Aorta (tissue), 5 donors: Measurements from ENCODE around the gene IL24. TPM values are rescaled to one million over a fixed set of nuclear protein-coding genes. Genes with fewer than 3 reads are reported as not detected.
A peak's percentile ranks its signal among the peaks of the same experiment; 100 is the strongest.

Source experiments
- ATAC-seq: fragments of 200-7000 bp; cut with Tn5 transposase; one replicate; pipeline ENCODE4 v1.9.1; 2022; ENCODE audit warnings: moderate library complexity; ENCODE audit not compliant: low FRiP score
- DNase-seq, 2 donors: peaks; one replicate each; pipeline ENCODE4 v3.0.0-alpha.2; 2020
- H3K27ac ChIP-seq, 2 donors: one replicate each; pipeline ENCODE4 v1.5.1; 2013; ENCODE audit warnings: low read length in 2 of 2, mild to moderate bottlenecking in 2 of 2, moderate library complexity in 2 of 2, control low read depth in 1 of 2, inconsistent platforms in 1 of 2, low read depth in 1 of 2
- H3K27me3 ChIP-seq, 2 donors: one replicate each; pipeline ENCODE4 v1.6.1; 2013; ENCODE audit warnings: control low read depth in 1 of 2, low read length in 1 of 2, mild to moderate bottlenecking in 1 of 2, moderate library complexity in 1 of 2; ENCODE audit not compliant: insufficient read depth in 2 of 2, control insufficient read depth in 1 of 2
- H3K36me3 ChIP-seq, 2 donors: one replicate each; pipeline ENCODE4 v1.6.1; 2013; ENCODE audit warnings: control low read depth in 1 of 2, low read length in 1 of 2, mild to moderate bottlenecking in 1 of 2; ENCODE audit not compliant: insufficient read depth in 2 of 2, control insufficient read depth in 1 of 2
- H3K4me1 ChIP-seq, 2 donors: one replicate each; pipeline ENCODE4 v1.6.1; 2013; ENCODE audit warnings: low read length in 2 of 2, control low read depth in 1 of 2, mild to moderate bottlenecking in 1 of 2, moderate library complexity in 1 of 2; ENCODE audit not compliant: insufficient read depth in 2 of 2, control insufficient read depth in 1 of 2
- H3K4me3 ChIP-seq, 2 donors: one replicate each; pipeline ENCODE4 v1.5.1; 2013; ENCODE audit warnings: low read length in 2 of 2, control low read depth in 1 of 2, mild to moderate bottlenecking in 1 of 2
- H3K9me3 ChIP-seq: one replicate; pipeline ENCODE4 v1.6.1; 2013; ENCODE audit warnings: mild to moderate bottlenecking, low read length; ENCODE audit not compliant: control insufficient read depth
- WGBS, 2 donors: extraction: QIAGEN DNeasy Blood & Tissue Kit; methylation state at CpG; one replicate each; pipeline ENCODE4 v1.1.7; 2013; 5-methylcytosine and 5-hydroxymethylcytosine counted together
- intact Hi-C, 2 donors: fragments of 100-400 bp; cut with DNase I; formaldehyde crosslinking; loops; one replicate each; pipeline versions ENCODE4 v1.14.2 to v1.15.0; 2022
- polyA plus RNA-seq, 2 donors: library from polyadenylated mRNA; stranded (reverse); fragments of 200-250 nt; gene quantifications; one replicate each; pipeline ENCODE4 v1.2.3, GENCODE V29; 2013
- total RNA-seq, 2 donors: library from RNA; stranded (reverse); fragmentation: NEBNext Ultra II Directional; extraction: Animal tissue kit (Norgen Biotek cat#: 25700); gene quantifications; one replicate each; pipeline ENCODE4 v1.2.1, GENCODE V29; 2021
- donor health status: healthy with polysubstance abuse.
- donor health status: Bipolar disorder and iron deficiency.
- donor health status: DM: no; HTN: no; CAD: no.
- donor health status: DM: no; HTN: no; CAD: no.
- donor health status: DM: yes; HTN: yes; CAD: no.

Gene IL24
- total and polyA plus RNA-seq, 4 donors: not detected

DNA sequence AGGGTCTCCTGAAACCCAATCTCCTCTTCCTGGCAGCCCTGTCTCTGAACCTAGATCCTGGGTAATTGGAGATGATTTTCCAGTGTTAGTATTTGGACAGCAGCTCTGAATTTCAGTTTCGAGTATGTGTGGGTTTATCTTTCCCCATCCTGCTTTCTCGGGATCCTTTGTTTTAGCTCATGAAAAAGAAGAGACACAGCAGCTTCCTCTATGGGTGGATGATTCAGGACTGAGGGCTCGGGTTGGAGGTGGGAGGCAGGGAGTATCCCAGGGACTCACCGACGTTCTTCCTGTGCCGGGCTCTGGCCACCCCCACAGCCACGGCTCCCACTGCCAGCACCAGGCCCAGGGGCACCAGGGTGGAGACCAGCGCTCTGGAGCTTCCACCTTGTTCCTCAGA, 34.9 kb downstream of the IL24 start:
- no peaks in the 10 kb centered on the region for H3K27me3 ChIP-seq
- no peaks in the 10 kb centered on the region for H3K36me3 ChIP-seq
- H3K4me1 ChIP-seq: no peaks in the 10 kb centered on the region
- intact Hi-C loops: no loop called here
- H3K9me3 ChIP-seq: no peaks in the 10 kb centered on the region
- H3K4me3 ChIP-seq: no peak overlapping the region
- DNase-seq: peak in 1 of 2 donors; percentile 38
- 72 to 76% methylated on average over 8 of the region's 8 CpGs for WGBS, 2 donors
- H3K27ac ChIP-seq: no peak overlapping the region
- ATAC-seq: no peak

- intact Hi-C loops: no loop called here
- no peak for ATAC-seq
Measured at GRCh38 chr1:206933333-206933945, 36.2 kb downstream of the IL24 start.

DNA sequence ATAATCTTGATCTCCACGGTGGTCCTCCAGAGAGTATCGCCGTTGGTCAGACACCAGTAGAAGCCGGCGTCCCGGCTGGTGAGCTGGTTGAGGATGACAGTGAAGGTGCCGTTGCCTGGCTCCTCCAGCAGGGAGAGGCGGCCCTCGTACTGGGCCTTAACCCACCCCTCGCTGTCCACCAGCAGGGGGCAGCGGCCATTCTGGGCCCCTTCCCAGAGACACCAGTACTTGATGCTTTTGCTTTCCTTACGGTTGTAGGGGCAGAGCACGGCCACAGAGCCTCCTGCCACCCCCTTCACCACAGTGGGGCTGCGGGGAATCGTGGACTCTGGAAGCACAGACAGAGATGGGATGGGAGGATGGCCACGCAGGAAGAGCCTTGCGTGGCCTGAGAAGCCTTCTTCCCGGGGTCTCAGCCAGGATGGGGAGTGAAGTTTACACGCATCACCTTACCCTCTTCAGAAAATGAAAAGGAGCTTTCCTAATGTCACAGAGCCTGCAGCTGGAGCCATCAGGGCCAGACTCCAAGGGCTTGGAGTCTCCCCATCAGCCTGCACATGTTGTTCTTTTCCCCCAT, 38.3 kb downstream of the IL24 start:
- H3K36me3 ChIP-seq: no peaks in the 10 kb centered on the region
- no peaks in the 10 kb centered on the region for H3K27me3 ChIP-seq
- ATAC-seq (no peak), DNase-seq (peak; percentile 63 to 75)
- no peaks in the 10 kb centered on the region for H3K4me1 ChIP-seq
- H3K4me3 ChIP-seq: no peak overlapping the region
- no peak overlapping the region for H3K27ac ChIP-seq
- intact Hi-C loops: no loop called here
- WGBS, 2 donors: 64 to 66% methylated on average over 19 of the region's 19 CpGs
- no peaks in the 10 kb centered on the region for H3K9me3 ChIP-seq

More at GRCh38 chr1:206933333-206933945, 36.2 kb downstream of the IL24 start:
- 74 to 80% methylated on average over 8 of the region's 8 CpGs for WGBS, 2 donors
- Histone ChIP-seq H3K36me3 (no peaks in the 10 kb centered on the region), H3K27ac (no peak overlapping the region), H3K4me1 (no peaks in the 10 kb centered on the region), H3K27me3 (no peaks in the 10 kb centered on the region), H3K9me3 (no peaks in the 10 kb centered on the region), H3K4me3 (no peak overlapping the region)
- DNase-seq: peak; percentile 76

- 91 to 96% methylated on average over 6 of the region's 6 CpGs for WGBS, 2 donors
- Histone ChIP-seq H3K4me3 (no peak overlapping the region), H3K9me3 (no peaks in the 10 kb centered on the region), H3K36me3 (no peaks in the 10 kb centered on the region), H3K27ac (no peak overlapping the region), H3K27me3 (no peaks in the 10 kb centered on the region), H3K4me1 (no peaks in the 10 kb centered on the region)
- no peak for DNase-seq
- ATAC-seq: no peak
- intact Hi-C loops: no loop called here
Measured at GRCh38 chr1:206937425-206937824, 40.2 kb downstream of the IL24 start.

DNA sequence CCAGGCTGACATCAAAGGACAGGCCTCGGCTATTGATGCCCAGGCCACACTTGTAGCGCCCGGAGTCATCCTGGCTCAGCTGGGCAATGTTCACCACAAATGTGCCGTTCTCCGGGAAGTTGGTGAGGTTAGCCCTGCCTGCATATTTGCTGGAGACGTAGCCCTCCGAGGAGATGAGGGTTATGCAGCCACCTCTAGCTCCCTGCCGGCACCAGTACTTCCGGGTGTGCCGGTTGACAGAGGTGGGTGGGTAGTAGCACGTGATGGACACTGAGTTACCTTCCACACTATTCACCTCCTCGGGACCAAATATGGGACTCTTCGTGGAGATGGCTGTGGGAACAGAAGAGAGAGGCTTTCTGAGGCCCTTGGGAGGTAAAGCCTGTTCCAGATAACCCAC, 41.9 kb downstream of the IL24 start:
- intact Hi-C loops: no loop called here
- no peak for DNase-seq
- H3K27me3 ChIP-seq: no peaks in the 10 kb centered on the region
- H3K4me3 ChIP-seq: no peak overlapping the region
- 90 to 97% methylated on average over 13 of the region's 13 CpGs for WGBS, 2 donors
- ATAC-seq: no peak
- no peaks in the 10 kb centered on the region for H3K36me3 ChIP-seq
- no peaks in the 10 kb centered on the region for H3K9me3 ChIP-seq
- no peaks in the 10 kb centered on the region for H3K4me1 ChIP-seq
- H3K27ac ChIP-seq: no peak overlapping the region

DNA sequence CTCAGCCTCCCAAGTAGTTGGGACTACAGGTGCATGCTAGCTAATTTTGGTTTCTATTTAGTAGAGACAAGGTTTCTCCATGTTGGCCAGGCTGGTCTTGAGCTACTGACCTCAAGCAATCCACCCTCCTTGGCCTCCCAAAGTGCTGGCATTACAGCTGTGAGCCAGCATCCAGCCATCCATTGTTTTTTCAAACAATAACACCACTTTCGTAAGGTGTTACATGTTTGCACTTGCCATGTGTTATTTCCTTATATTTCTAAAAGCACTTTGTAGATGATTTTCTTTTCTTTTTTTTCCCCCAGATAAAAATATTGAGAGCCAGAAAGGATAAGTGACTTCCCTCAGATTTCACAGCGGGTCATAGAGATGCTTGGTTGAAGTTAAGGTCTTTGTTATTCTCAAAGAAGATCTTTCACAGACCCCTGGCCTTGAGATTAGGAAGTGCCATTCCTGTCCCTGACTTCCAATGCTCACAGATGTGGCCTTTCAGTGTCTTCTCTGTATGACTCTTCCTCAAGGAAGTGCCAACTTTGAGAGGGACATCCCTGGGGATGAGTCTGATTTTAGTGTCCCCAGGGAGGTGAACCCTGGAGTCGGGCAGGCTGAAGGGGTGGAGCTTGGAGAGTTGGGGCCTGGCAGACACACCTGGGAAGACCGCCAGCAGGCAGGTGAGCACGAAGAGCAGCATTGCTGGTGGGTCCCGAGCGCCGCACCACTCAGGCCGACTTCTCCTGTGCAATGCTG, 42.8 kb downstream of the IL24 start:
- intact Hi-C loops: no loop called here
- ATAC-seq (no peak), DNase-seq (no peak)
- H3K27ac ChIP-seq: no peak overlapping the region
- no peaks in the 10 kb centered on the region for H3K4me1 ChIP-seq
- WGBS, 2 donors: 88 to 89% methylated on average over 9 of the region's 9 CpGs
- H3K36me3 ChIP-seq: no peaks in the 10 kb centered on the region
- H3K9me3 ChIP-seq: no peaks in the 10 kb centered on the region
- H3K4me3 ChIP-seq: no peak overlapping the region
- H3K27me3 ChIP-seq: no peaks in the 10 kb centered on the region

DNA sequence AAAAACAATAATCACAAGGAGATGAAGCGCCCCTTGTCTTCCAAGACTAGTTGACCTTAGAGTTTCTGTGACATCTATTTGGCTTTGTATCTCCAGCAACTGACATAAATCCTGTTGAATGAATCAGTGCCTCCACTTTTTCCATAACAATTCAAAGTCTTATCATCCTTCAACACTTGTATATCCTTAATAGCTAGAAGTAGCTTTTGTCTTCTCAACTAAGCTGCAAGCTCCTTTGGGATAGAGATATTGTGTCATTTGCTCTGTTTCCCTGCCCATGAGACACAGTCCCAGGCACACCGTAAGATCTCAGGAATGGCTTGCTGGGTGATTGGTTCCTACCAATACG, 43.3 kb downstream of the IL24 start:
- 92% methylated on average over 3 of the region's 3 CpGs for WGBS, 2 donors
- Histone ChIP-seq H3K27me3 (no peaks in the 10 kb centered on the region), H3K36me3 (no peaks in the 10 kb centered on the region), H3K9me3 (no peaks in the 10 kb centered on the region), H3K4me3 (no peak overlapping the region), H3K4me1 (no peaks in the 10 kb centered on the region), H3K27ac (no peak overlapping the region)
- ATAC-seq (no peak), DNase-seq (no peak)
- intact Hi-C loops: no loop called here

DNA sequence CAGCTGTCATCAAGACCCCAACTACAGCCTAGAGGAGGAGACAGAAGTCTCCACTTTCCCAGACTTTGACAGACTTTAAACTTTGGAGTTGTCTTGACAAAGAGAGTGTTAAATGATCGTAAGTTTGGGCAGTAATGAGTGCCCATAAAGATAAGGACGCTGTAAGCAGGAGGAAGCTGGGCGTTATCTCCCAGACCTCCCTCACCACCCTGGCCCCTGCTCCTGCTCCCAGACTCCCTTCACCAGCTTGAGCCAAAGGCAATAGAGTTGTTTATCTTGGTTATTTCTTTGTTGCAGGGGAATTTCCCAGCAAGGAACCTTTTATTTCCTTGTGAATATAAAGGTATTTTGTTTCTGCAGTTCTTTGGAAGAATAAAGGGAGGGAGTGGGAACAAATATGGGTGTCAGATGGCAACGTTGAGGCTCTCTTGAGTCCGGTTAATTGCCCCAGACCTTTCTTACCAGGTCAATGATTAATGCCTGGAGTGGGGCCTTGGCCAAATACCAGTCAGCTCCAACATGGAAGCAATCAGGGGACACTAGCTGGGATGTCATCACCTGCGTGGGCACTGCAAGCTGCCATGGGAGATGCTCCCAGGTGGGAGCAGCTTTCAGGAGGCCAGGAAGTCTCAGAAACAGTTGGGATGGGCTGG, 44.6 kb downstream of the IL24 start:
- Histone ChIP-seq H3K27ac (no peak overlapping the region), H3K36me3 (no peaks in the 10 kb centered on the region), H3K27me3 (no peaks in the 10 kb centered on the region), H3K9me3 (no peaks in the 10 kb centered on the region), H3K4me3 (no peak overlapping the region), H3K4me1 (no peaks in the 10 kb centered on the region)
- ATAC-seq (no peak), DNase-seq (no peak)
- intact Hi-C loops: no loop called here
- 17 to 18% methylated on average over 6 of the region's 6 CpGs for WGBS, 2 donors
